Subcutaneous adipose tissue (tissue), 4 donors: ENCODE results near the gene JMY. TPM values are rescaled to one million over a fixed set of nuclear protein-coding genes. Genes with fewer than 3 reads are reported as not detected.

Experiments
- total RNA-seq, 4 donors: library from RNA; depleted of rRNA; stranded (reverse); fragments of >200 nt; gene quantifications; one replicate each; pipeline ENCODE4 v1.1.0, GENCODE V29; 2016
- TF ChIP-seq, protein P1 (sequence below): fragments of 450-650 bp; IDR thresholded peaks from one replicate; pipeline ENCODE4 v1.5.1; 2016; ENCODE audit warnings: low read depth, mild to moderate bottlenecking, control low read depth, antibody characterized with exemption, moderate library complexity

Gene JMY, protein sequence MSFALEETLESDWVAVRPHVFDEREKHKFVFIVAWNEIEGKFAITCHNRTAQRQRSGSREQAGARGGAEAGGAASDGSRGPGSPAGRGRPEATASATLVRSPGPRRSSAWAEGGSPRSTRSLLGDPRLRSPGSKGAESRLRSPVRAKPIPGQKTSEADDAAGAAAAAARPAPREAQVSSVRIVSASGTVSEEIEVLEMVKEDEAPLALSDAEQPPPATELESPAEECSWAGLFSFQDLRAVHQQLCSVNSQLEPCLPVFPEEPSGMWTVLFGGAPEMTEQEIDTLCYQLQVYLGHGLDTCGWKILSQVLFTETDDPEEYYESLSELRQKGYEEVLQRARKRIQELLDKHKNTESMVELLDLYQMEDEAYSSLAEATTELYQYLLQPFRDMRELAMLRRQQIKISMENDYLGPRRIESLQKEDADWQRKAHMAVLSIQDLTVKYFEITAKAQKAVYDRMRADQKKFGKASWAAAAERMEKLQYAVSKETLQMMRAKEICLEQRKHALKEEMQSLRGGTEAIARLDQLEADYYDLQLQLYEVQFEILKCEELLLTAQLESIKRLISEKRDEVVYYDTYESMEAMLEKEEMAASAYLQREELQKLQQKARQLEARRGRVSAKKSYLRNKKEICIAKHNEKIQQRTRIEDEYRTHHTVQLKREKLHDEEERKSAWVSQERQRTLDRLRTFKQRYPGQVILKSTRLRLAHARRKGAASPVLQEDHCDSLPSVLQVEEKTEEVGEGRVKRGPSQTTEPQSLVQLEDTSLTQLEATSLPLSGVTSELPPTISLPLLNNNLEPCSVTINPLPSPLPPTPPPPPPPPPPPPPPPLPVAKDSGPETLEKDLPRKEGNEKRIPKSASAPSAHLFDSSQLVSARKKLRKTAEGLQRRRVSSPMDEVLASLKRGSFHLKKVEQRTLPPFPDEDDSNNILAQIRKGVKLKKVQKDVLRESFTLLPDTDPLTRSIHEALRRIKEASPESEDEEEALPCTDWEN
- total RNA-seq, result 10 to 100 TPM; 13.9 to 15.9 (median 14.5) TPM

DNA sequence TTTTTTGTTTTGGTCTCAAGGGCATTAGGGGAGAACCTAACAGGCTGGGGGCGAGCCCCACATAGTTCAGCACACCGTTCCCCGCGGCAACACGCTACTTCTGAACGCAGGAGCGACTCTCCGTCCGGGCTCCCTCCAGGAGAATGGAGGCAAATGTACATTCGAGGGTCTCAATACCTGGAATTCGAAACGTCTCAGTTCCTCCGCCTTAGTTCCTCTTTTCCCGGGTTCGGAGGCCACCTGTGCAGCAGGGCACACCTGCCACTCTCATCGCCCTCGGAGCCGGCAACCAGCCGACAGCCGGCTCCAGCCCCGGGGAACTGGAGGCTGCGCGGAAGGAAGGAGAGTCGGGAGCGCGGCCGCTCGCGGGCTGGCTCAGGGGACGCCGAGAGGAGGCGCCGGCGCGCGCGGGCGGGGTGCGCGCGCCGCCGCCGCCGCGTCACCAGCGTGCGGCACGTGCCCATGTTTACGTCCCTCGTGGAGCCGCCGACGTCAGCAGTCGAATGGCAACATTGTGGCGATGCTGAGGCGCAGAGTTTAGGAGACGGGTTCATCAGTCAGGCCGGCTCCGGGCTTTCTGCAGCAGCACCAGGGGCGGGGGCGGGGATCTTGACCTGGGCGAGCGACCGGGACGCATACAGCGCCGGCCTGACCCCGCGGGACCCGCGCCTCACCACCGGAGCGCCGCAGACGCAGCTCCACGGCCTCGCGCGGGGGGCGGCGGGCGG lies at the start of gene JMY:
Gene JMY (plus strand): TSS at position 498 of the 728 bp plus-strand sequence. CDS start 520 bp downstream, outside the sequence.
- TF ChIP-seq, protein P1, sequence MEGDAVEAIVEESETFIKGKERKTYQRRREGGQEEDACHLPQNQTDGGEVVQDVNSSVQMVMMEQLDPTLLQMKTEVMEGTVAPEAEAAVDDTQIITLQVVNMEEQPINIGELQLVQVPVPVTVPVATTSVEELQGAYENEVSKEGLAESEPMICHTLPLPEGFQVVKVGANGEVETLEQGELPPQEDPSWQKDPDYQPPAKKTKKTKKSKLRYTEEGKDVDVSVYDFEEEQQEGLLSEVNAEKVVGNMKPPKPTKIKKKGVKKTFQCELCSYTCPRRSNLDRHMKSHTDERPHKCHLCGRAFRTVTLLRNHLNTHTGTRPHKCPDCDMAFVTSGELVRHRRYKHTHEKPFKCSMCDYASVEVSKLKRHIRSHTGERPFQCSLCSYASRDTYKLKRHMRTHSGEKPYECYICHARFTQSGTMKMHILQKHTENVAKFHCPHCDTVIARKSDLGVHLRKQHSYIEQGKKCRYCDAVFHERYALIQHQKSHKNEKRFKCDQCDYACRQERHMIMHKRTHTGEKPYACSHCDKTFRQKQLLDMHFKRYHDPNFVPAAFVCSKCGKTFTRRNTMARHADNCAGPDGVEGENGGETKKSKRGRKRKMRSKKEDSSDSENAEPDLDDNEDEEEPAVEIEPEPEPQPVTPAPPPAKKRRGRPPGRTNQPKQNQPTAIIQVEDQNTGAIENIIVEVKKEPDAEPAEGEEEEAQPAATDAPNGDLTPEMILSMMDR, result no peak

DNA sequence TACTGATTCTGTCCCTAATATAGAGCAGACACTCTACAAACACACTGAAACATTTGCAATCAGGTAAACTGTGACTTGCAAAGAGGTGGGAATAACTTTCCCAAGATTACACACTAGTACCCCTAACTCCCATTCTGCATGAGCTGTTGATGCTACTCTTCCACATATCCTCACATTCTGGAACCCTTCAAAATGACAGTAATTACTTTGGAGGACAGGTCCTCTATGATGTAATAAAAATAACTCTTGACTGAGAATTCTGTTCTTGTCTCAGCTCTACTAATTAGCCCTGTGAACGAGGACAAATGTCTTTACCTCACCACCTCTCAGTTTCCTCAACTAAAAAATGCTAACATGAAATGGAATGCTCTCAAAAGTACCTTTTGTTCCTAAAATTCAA lies 49.5 kb upstream of the JMY start:
- TF ChIP-seq, protein P1, result no peak

DNA sequence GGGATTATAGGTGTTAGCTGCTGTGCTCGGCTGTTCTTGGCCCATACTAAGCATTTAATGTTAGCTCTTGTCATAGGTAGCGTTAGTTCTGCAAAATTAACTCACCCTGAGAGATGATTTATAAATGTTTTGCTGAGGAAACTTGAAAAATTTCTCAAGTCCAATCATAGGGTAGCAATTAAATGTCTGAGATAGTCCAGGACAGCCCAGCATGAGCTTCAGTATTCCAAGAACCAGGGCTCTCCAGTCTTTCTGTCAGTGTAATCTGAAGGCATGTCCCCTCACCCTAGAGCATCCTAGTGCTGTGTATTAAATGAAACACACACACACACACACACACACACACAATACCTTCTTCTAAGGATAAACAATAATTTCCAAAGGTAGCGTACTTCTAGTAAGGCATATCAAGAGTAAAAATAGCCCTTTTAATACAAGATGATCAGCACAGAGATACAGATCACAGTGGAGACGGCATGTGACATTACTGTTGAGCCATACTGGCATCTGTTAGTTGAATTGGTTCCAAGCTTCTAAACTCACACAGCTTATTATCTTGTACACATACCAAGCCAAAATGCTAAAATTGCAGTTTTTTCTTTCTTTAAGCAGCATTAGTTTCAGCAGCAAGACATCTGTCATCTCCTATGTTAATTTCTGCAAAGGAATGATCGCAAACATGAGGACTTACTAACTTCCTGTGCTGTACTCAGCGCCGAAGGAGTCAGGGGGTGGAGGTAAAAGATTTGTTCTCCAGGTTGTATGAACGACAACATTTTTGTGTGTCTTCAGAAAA lies 46.3 kb upstream of the JMY start:
- TF ChIP-seq, protein P1, result no peak

DNA sequence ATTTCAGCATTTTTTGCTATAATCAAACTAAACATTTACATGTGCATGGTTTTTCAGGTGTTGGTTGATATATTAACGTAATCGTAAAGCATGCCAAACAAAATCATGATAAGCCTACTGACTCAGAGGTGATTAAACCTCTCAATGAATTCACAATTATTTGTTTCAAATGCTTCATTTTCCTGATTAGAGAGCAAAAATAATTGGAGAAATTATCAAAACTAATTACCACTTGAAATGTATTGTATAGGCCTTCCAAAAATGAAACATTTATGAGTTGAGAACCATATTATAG lies 45.7 kb upstream of the JMY start:
- TF ChIP-seq, protein P1, result no peak

DNA sequence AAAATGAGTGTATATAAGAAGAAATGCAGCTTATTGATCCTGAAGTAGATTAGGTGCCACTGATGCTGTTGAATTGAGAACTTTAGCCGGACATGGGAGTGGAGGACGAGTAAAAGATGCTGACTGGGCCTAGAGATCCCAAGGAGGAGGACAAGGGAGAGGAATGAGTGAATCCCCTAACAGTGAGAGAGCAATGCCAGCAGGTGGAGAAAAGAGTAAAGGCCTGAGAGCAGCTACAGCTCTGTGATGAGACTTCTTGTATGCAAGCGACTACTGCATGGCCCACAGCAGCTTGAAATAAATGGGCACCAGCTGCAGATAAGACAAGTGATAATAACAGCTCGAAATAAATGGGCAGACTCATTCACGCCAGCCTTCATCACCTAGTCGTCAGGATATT lies 44.5 kb upstream of the JMY start:
- TF ChIP-seq, protein P1, result no peak

DNA sequence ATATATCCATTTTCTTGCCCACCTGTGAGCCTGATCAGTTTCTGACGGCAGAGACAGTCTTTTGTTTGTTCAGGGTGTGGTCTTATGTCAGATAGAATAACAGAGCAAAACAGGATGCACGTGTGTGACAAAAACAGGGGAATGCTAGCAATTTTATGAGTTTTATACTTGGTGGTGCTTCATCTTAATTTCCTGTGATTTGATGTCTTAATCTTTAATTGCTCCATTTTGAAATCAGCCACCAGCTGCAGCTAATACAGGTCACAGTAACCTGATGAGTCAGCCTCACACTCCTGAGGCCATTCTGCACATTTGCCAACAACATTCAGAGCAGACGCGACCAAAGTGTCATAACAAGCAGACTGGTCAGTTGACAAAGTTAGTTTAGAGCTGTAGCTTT lies 42.3 kb upstream of the JMY start:
- TF ChIP-seq, protein P1, result no peak
